HG02798 (cell line): ENCODE results near the gene EPHB2.

Source experiments
- ATAC-seq: cut with Tn5 transposase; IDR thresholded peaks from one replicate; pipeline ENCODE4 v1.9.1; 2021; ENCODE audit warnings: mild to moderate bottlenecking; ENCODE audit not compliant: unreplicated experiment, poor library complexity

The EPHB2 gene

GRCh38 chr1:22900451-22900850 lies 189.8 kb downstream of the EPHB2 start:
- no peak for ATAC-seq

- ATAC-seq: no peak
Observed at GRCh38 chr1:22903113-22903512, 192.5 kb downstream of the EPHB2 start.

- ATAC-seq: no peak
Observed at GRCh38 chr1:22906968-22907367, 196.3 kb downstream of the EPHB2 start.

- ATAC-seq: no peak
Observed at GRCh38 chr1:22907528-22907927, 196.9 kb downstream of the EPHB2 start.

GRCh38 chr1:22908880-22909426 lies 198.3 kb downstream of the EPHB2 start:
- ATAC-seq: no peak

GRCh38 chr1:22910286-22910685 lies 199.6 kb downstream of the EPHB2 start:
- no peak for ATAC-seq

GRCh38 chr1:22910986-22911651 lies 200.5 kb downstream of the EPHB2 start:
- no peak for ATAC-seq

GRCh38 chr1:22912311-22912710 lies 201.7 kb downstream of the EPHB2 start:
- no peak for ATAC-seq

GRCh38 chr1:22913421-22914141 lies 202.9 kb downstream of the EPHB2 start:
- ATAC-seq: no peak

GRCh38 chr1:22914156-22914555 lies 203.5 kb downstream of the EPHB2 start:
- no peak for ATAC-seq

GRCh38 chr1:22914633-22915217 lies 204.1 kb downstream of the EPHB2 start:
- ATAC-seq: no peak

GRCh38 chr1:22915231-22915630 lies 204.6 kb downstream of the EPHB2 start:
- no peak for ATAC-seq

GRCh38 chr1:22915816-22916470 lies 205.3 kb downstream of the EPHB2 start:
- no peak for ATAC-seq

GRCh38 chr1:22916471-22916820 lies 205.8 kb downstream of the EPHB2 start:
- ATAC-seq: no peak

GRCh38 chr1:22917989-22918388 lies 207.3 kb downstream of the EPHB2 start:
- ATAC-seq: no peak

- ATAC-seq: no peak
Observed at GRCh38 chr1:22918644-22919043, 208.0 kb downstream of the EPHB2 start.

GRCh38 chr1:22919341-22920025 lies 208.8 kb downstream of the EPHB2 start:
- ATAC-seq: no peak

GRCh38 chr1:22920026-22920733 lies 209.5 kb downstream of the EPHB2 start:
- no peak for ATAC-seq

GRCh38 chr1:22920734-22921451 lies 210.3 kb downstream of the EPHB2 start:
- ATAC-seq: no peak
